ENCODE results near the gene CEP70. TPM values are rescaled to one million over a fixed set of nuclear protein-coding genes. Genes with fewer than 3 reads are reported as not detected.
A peak's percentile ranks its signal among the peaks of the same experiment; 100 is the strongest.
"Not testable (repeated sequence)": the region's sequence is repeated elsewhere in the genome, so short reads cannot be mapped to it uniquely, and the experiment has no call there.

The CEP70 gene
- total and polyA plus RNA-seq, 2 donors (not counting 1 experiment from before 2014, with no cell fraction given), result 1.00 to 9.6 TPM

- peaks cover 0 to 4% (median 0%) of the 10 kb centered on the region in 3 donors for H3K9me3 ChIP-seq (ENCODE audit: control extremely low read depth in 1 of 3, control insufficient read depth in 2 of 3, insufficient read depth in 1 of 3, low read length in 2 of 3)
- intact Hi-C loops (cut with micrococcal nuclease), result loop anchor here (1.0 to 10.0 kb wide), 3 partner anchors 14 to 736 kb away; partner anchors contain the start of genes CEP70, MRPS22 and PIK3CB
- H3K27me3 ChIP-seq (replicated peaks in 1 of 4; ENCODE audit: control extremely low read depth in 1 of 4, control insufficient read depth in 3 of 4, insufficient read depth in 4 of 4, low read length in 3 of 4), result no peaks in the 10 kb centered on the region
- peaks cover 6% of the 10 kb centered on the region for H3K79me2 ChIP-seq (ENCODE audit: control insufficient read depth, insufficient read depth, low read length)
- Mint-ChIP-seq H3K4me3 (peak within 1 kb of the TSS; percentile 87), H3K27me3 (no peaks in the 10 kb centered on the region), H3K9me3 (ENCODE audit: insufficient read depth) (no peaks in the 10 kb centered on the region), H3K4me1 (peaks cover 15% of the 10 kb centered on the region), H3K27ac (peak within 1 kb of the TSS; percentile 93)
- no peaks in the 10 kb centered on the region for H4K20me1 ChIP-seq (ENCODE audit: control insufficient read depth, insufficient read depth, low read length, poor library complexity, severe bottlenecking)
- POLR2A ChIA-PET, result interaction anchor here (0.7 to 2.0 kb wide), 2 partner anchors 14 to 314 kb away, joined by 3 to 19 read pairs; partner anchors contain the start of gene CEP70
- H3K36me3 ChIP-seq (replicated peaks in 1 of 2; ENCODE audit: control extremely low read depth in 1 of 2, control insufficient read depth in 1 of 2, extremely low read depth in 1 of 2, insufficient read depth in 2 of 2, low read length in 1 of 2), result no peaks in the 10 kb centered on the region
- peak within 1 kb of the TSS; percentile 60 to 84 for H3K27ac ChIP-seq (ENCODE audit: low read length in 2 of 2)
- TF ChIP-seq CTCF (IDR thresholded peaks at IDR 0.05) (no peak), EZH2 (IDR thresholded peaks at IDR 0.05; ENCODE audit: borderline replicate concordance, insufficient read depth, low read depth, low read length, poor library complexity, severe bottlenecking) (no peak)
- peak within 1 kb of the TSS; percentile 88 for H3K9ac ChIP-seq (ENCODE audit: low read length)
- peak within 1 kb of the TSS; percentile 93 for H3K4me2 ChIP-seq (replicated peaks; ENCODE audit: low read depth, low read length, poor library complexity, severe bottlenecking)
- peaks cover 12 to 14% of the 10 kb centered on the region in 2 donors for H3K4me1 ChIP-seq (ENCODE audit: control insufficient read depth in 2 of 2, insufficient read depth in 2 of 2, low read length in 2 of 2)
- CTCF ChIA-PET, result interaction anchor here (1.4 to 5.0 kb wide), 2 partner anchors 14 to 308 kb away, joined by 15 to 31 read pairs; partner anchors contain the start of gene CEP70
- ATAC-seq (ENCODE audit: low read depth) (peak; percentile 74), DNase-seq (peak; percentile 85)
- H3K4me3 ChIP-seq (ENCODE audit: control extremely low read depth in 1 of 5, extremely low read depth in 1 of 5, insufficient read depth in 1 of 5, low read depth in 2 of 5, low read length in 4 of 5), result peak within 1 kb of the TSS; percentile 57 to 83 (median 71)
- peak within 1 kb of the TSS; percentile 91 for H2AFZ ChIP-seq (ENCODE audit: insufficient read depth, low read depth, low read length, poor library complexity, severe bottlenecking)
- WGBS (ENCODE audit: insufficient coverage), result 1% methylated on average over 68 of the region's 68 CpGs
Measured at GRCh38 chr3:138608322-138609135, 14.5 kb upstream of the CEP70 start, which contains the start of gene FAIM. FAIM (plus strand) TSS chr3:138608771; CDS start chr3:138619727, 10,956 bp downstream.

- H3K4me2 ChIP-seq (replicated peaks; ENCODE audit: low read depth, low read length, poor library complexity, severe bottlenecking); H3K4me1 Mint-ChIP-seq; H3K27me3 ChIP-seq (replicated peaks in 1 of 4; ENCODE audit: control extremely low read depth in 1 of 4, control insufficient read depth in 3 of 4, insufficient read depth in 4 of 4, low read length in 3 of 4); H3K36me3 ChIP-seq (replicated peaks in 1 of 2; ENCODE audit: control extremely low read depth in 1 of 2, control insufficient read depth in 1 of 2, extremely low read depth in 1 of 2, insufficient read depth in 2 of 2, low read length in 1 of 2); H3K4me3 Mint-ChIP-seq; CTCF ChIA-PET; ATAC-seq (ENCODE audit: low read depth); H3K27me3 Mint-ChIP-seq; H3K9ac ChIP-seq (ENCODE audit: low read length); H3K9me3 Mint-ChIP-seq (ENCODE audit: insufficient read depth); H4K20me1 ChIP-seq (ENCODE audit: control insufficient read depth, insufficient read depth, low read length, poor library complexity, severe bottlenecking); H3K79me2 ChIP-seq (ENCODE audit: control insufficient read depth, insufficient read depth, low read length); POLR2A ChIA-PET; DNase-seq; H3K4me3 ChIP-seq (ENCODE audit: control extremely low read depth in 1 of 5, extremely low read depth in 1 of 5, insufficient read depth in 1 of 5, low read depth in 2 of 5, low read length in 4 of 5); H3K27ac ChIP-seq (ENCODE audit: low read length in 2 of 2); H3K4me1 ChIP-seq (ENCODE audit: control insufficient read depth in 2 of 2, insufficient read depth in 2 of 2, low read length in 2 of 2); H2AFZ ChIP-seq (ENCODE audit: insufficient read depth, low read depth, low read length, poor library complexity, severe bottlenecking); H3K27ac Mint-ChIP-seq: not testable (repeated sequence)
- intact Hi-C loops (cut with micrococcal nuclease), result loop anchor here (10.0 kb wide), 1 partner anchor 741 kb away; the partner anchor contains the start of gene MRPS22
- H3K9me3 ChIP-seq (ENCODE audit: control extremely low read depth in 1 of 3, control insufficient read depth in 2 of 3, insufficient read depth in 1 of 3, low read length in 2 of 3), result peaks cover 0 to 10% (median 6%) of the 10 kb centered on the region in 3 donors
- WGBS (ENCODE audit: insufficient coverage), result 100% methylated on average over 1 of the region's 5 CpGs
Measured at GRCh38 chr3:138604106-138604595, 10.1 kb upstream of the CEP70 start.

DNA sequence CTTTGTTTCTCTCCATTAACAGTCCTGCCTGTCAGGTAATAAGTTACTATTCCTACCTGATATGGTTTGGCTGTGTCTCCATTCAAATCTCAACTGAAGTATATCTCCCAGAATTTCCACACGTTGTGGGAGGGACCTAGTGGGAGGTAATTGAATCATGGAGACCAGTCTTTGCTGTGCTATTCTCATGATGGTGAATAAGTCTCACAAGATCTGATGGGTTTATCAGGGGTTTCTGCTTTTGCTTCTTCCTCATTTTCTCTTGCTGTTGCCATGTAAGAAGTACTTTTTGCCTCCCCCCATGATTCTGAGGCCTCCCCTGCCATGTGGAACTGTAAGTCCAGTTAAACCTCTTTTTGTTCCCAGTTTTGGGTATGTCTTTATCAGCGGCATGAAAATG lies 7.6 kb upstream of the CEP70 start:
- POLR2A ChIA-PET; H3K9me3 Mint-ChIP-seq (ENCODE audit: insufficient read depth); H3K27me3 ChIP-seq (replicated peaks in 1 of 4; ENCODE audit: control extremely low read depth in 1 of 4, control insufficient read depth in 3 of 4, insufficient read depth in 4 of 4, low read length in 3 of 4); H3K36me3 ChIP-seq (replicated peaks in 1 of 2; ENCODE audit: control extremely low read depth in 1 of 2, control insufficient read depth in 1 of 2, extremely low read depth in 1 of 2, insufficient read depth in 2 of 2, low read length in 1 of 2); H3K9ac ChIP-seq (ENCODE audit: low read length); H3K4me3 ChIP-seq (ENCODE audit: control extremely low read depth in 1 of 5, extremely low read depth in 1 of 5, insufficient read depth in 1 of 5, low read depth in 2 of 5, low read length in 4 of 5); H4K20me1 ChIP-seq (ENCODE audit: control insufficient read depth, insufficient read depth, low read length, poor library complexity, severe bottlenecking); H3K4me3 Mint-ChIP-seq; H3K4me1 ChIP-seq (ENCODE audit: control insufficient read depth in 2 of 2, insufficient read depth in 2 of 2, low read length in 2 of 2); CTCF ChIA-PET; H3K79me2 ChIP-seq (ENCODE audit: control insufficient read depth, insufficient read depth, low read length); H2AFZ ChIP-seq (ENCODE audit: insufficient read depth, low read depth, low read length, poor library complexity, severe bottlenecking); H3K27ac Mint-ChIP-seq; H3K27ac ChIP-seq (ENCODE audit: low read length in 2 of 2); H3K4me2 ChIP-seq (replicated peaks; ENCODE audit: low read depth, low read length, poor library complexity, severe bottlenecking); DNase-seq; H3K4me1 Mint-ChIP-seq; ATAC-seq (ENCODE audit: low read depth); H3K27me3 Mint-ChIP-seq: not testable (repeated sequence)
- peaks cover 0 to 13% (median 10%) of the 10 kb centered on the region in 3 donors for H3K9me3 ChIP-seq (ENCODE audit: control extremely low read depth in 1 of 3, control insufficient read depth in 2 of 3, insufficient read depth in 1 of 3, low read length in 2 of 3)
- WGBS (ENCODE audit: insufficient coverage), result 100% methylated on average over 1 of the region's 2 CpGs
- intact Hi-C loops (cut with micrococcal nuclease), result loop anchor here (10.0 kb wide), 1 partner anchor 743 kb away; the partner anchor contains the start of gene MRPS22

Data from B cell (primary cell).